ENCODE measurements around the gene CDC73. TPM values are rescaled to one million over a fixed set of nuclear protein-coding genes. Genes with fewer than 3 reads are reported as not detected.
A peak's percentile ranks its signal among the peaks of the same experiment; 100 is the strongest.

Gene CDC73
- total RNA-seq, 2 experiments from 2014 or later = 39.0 to 45.2 TPM

- CTCF ChIA-PET = interaction anchor here (0.6 kb wide), 1 partner anchor 48 kb away, joined by 3 read pairs; no protein-coding TSS in a partner anchor
- intact Hi-C loops (cut with micrococcal nuclease) = loop anchor here (1.0 to 5.0 kb wide), 3 partner anchors 17 to 298 kb away; partner anchors contain the start of genes CDC73, RGS2, RO60 and UCHL5
Observed at GRCh38 chr1:193104907-193105820, 16.7 kb upstream of the CDC73 start, which contains the start of gene GLRX2. Gene GLRX2 (minus strand): TSS chr1:193105414. CDS start chr1:193105382, 32 bp downstream.

GRCh38 chr1:193105821-193106177 is 16.0 kb upstream of the CDC73 start:
- CTCF ChIA-PET = interaction anchor here (0.7 kb wide), 1 partner anchor 302 kb away, joined by 3 read pairs; no protein-coding TSS in a partner anchor
- DNase-seq = no peak

More at GRCh38 chr1:193104907-193105820, 16.7 kb upstream of the CDC73 start, which contains the start of gene GLRX2:
- Mint-ChIP-seq H3K27me3 (ENCODE audit: low read depth) (no peaks in the 10 kb centered on the region), H3K9me3 (no peaks in the 10 kb centered on the region), H3K27ac (peak within 1 kb of the TSS; percentile 68), H3K36me3 (ENCODE audit: low read depth) (no peaks in the 10 kb centered on the region), H3K4me1 (ENCODE audit: low read depth) (peaks cover 19% of the 10 kb centered on the region), H3K4me3 (peak within 1 kb of the TSS; percentile 89)
- peak; percentile 60 for DNase-seq

DNA sequence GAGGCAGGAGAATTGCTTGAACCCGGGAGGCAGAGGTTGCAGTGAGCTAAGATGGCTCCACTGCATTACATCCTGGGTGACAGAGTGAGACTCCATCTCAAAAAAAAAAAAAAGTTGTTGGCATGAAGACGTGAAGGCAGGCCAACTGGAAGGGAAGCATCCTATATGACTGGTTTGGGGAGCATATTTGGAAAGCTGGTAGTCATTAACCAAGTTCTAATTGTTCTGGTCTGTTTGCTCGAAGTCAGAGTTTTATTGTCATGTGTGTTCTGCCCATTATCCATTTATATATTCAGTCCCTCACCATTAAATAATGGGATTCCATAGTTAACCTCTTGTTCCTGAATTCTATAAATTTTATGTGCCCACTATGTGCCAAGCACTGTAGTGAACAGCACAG is 13.4 kb upstream of the CDC73 start:
- H3K27ac Mint-ChIP-seq = no peak overlapping the region
- intact Hi-C loops (cut with micrococcal nuclease) = loop anchor here (5.0 kb wide), 1 partner anchor 301 kb away; the partner anchor contains the start of gene RGS2
- no peak overlapping the region for H3K4me3 Mint-ChIP-seq

More at GRCh38 chr1:193105821-193106177, 16.0 kb upstream of the CDC73 start:
- H3K27me3 Mint-ChIP-seq (ENCODE audit: low read depth) = no peaks in the 10 kb centered on the region
- no peaks in the 10 kb centered on the region for H3K36me3 Mint-ChIP-seq (ENCODE audit: low read depth)
- no peak overlapping the region for H3K27ac Mint-ChIP-seq
- peak overlapping the region; percentile 89 for H3K4me3 Mint-ChIP-seq
- intact Hi-C loops (cut with micrococcal nuclease) = loop anchor here (1.0 to 5.0 kb wide), 3 partner anchors 17 to 298 kb away; partner anchors contain the start of genes CDC73, RGS2, RO60 and UCHL5
- no peaks in the 10 kb centered on the region for H3K9me3 Mint-ChIP-seq
- H3K4me1 Mint-ChIP-seq (ENCODE audit: low read depth) = peaks cover 19% of the 10 kb centered on the region

DNA sequence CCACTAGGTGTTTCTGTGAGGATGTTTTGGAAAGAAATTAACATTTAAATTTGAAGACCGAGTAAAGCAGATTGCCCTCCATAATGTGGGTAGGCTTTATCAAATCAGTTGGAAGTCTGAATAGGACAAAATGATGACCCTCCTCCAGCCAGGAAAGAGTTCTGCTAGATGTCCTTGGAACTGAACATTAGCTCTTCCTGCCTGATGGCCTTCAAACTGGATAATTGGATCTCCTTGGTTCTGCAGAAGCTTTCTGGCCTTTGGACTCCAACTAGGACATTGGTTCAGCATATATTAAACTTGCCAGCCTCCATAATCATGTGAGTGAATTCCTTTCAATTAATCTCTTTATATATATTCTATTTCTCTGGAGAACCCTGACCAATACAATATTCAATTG is 12.2 kb upstream of the CDC73 start:
- Mint-ChIP-seq H3K4me3 (no peak overlapping the region), H3K27me3 (ENCODE audit: low read depth) (no peaks in the 10 kb centered on the region), H3K9me3 (no peaks in the 10 kb centered on the region), H3K36me3 (ENCODE audit: low read depth) (no peaks in the 10 kb centered on the region), H3K4me1 (ENCODE audit: low read depth) (peaks cover 5% of the 10 kb centered on the region), H3K27ac (no peak overlapping the region)
- CTCF ChIA-PET = interaction anchor here (0.7 to 1.2 kb wide), 2 partner anchors 11 to 19 kb away, joined by 3 to 5 read pairs; no protein-coding TSS in a partner anchor
- intact Hi-C loops (cut with micrococcal nuclease) = loop anchor here (5.0 kb wide), 1 partner anchor 302 kb away; the partner anchor contains the start of gene RGS2
- no peak for DNase-seq

More for the DNA sequence above, 13.4 kb upstream of the CDC73 start:
- H3K9me3 Mint-ChIP-seq = no peaks in the 10 kb centered on the region
- CTCF ChIA-PET = interaction anchor here (0.6 kb wide), 2 partner anchors 9 to 88 kb away, joined by 3 read pairs; no protein-coding TSS in a partner anchor
- H3K4me1 Mint-ChIP-seq (ENCODE audit: low read depth) = peaks cover 13% of the 10 kb centered on the region
- DNase-seq = no peak
- H3K36me3 Mint-ChIP-seq (ENCODE audit: low read depth) = no peaks in the 10 kb centered on the region
- H3K27me3 Mint-ChIP-seq (ENCODE audit: low read depth) = no peaks in the 10 kb centered on the region

DNA sequence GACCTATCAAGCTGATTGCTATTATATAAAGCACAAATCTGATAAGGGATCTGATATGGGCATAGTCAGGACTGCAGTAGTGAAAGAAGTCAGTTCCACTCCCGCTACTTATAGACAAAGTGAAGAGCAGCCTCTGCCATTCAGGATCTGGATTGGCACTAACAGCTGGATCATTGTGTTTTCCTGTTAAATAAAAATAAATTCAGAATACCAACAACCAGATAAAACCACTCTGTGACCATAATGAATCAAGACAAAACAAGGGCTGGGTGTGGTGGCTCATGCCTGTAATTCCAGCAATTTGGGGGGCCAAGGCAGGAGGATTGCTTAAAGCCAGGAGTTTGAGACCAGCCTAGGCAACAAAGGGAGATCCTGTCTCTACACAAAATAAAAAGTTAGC is 11.6 kb upstream of the CDC73 start:
- no peak for DNase-seq
- H3K9me3 Mint-ChIP-seq = no peaks in the 10 kb centered on the region
- H3K4me3 Mint-ChIP-seq = no peak overlapping the region
- CTCF ChIA-PET = interaction anchor here (1.2 kb wide), 1 partner anchor 11 kb away, joined by 5 read pairs; no protein-coding TSS in a partner anchor
- H3K36me3 Mint-ChIP-seq (ENCODE audit: low read depth) = no peaks in the 10 kb centered on the region
- no peak overlapping the region for H3K27ac Mint-ChIP-seq
- intact Hi-C loops (cut with micrococcal nuclease) = no loop called here
- peaks cover 4% of the 10 kb centered on the region for H3K4me1 Mint-ChIP-seq (ENCODE audit: low read depth)
- H3K27me3 Mint-ChIP-seq (ENCODE audit: low read depth) = no peaks in the 10 kb centered on the region

GRCh38 chr1:193110864-193111263 is 11.0 kb upstream of the CDC73 start:
- Mint-ChIP-seq H3K4me1 (ENCODE audit: low read depth) (no peaks in the 10 kb centered on the region), H3K27me3 (ENCODE audit: low read depth) (no peaks in the 10 kb centered on the region), H3K36me3 (ENCODE audit: low read depth) (no peaks in the 10 kb centered on the region), H3K9me3 (no peaks in the 10 kb centered on the region), H3K4me3 (no peak overlapping the region), H3K27ac (no peak overlapping the region)
- DNase-seq = no peak
- CTCF ChIA-PET = no interaction called here
- intact Hi-C loops (cut with micrococcal nuclease) = no loop called here

DNA sequence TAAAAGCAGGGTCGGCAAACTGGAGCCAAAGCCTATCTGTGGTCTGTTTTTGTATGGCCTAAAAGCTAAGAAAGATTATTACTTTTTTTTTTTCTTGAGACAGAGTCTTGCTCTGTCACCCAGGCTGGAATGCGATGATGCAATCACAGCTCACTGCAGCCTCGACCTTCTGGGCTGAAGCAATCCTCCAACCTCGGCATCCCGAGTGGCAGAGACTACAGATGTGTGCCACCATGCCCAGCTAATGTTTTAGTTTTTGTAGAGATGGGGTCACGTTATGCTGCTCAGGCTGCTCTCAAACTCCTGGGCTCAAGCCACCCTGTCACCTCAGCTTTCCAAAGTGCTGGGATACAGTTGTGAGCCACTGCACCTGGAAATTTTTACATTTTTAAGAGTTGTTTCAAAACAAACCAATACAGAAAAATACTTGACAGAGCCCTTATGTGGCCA is 10.2 kb upstream of the CDC73 start:
- no peak for DNase-seq
- CTCF ChIA-PET = interaction anchor here (0.6 kb wide), 1 partner anchor 10 kb away, joined by 3 read pairs; no protein-coding TSS in a partner anchor

GRCh38 chr1:193113258-193113991 is 8.4 kb upstream of the CDC73 start:
- CTCF ChIA-PET = interaction anchor here (0.6 to 0.8 kb wide), 3 partner anchors 28 to 306 kb away, joined by 3 to 4 read pairs (median 4); no protein-coding TSS in a partner anchor
- H3K36me3 Mint-ChIP-seq (ENCODE audit: low read depth) = no peaks in the 10 kb centered on the region
- no peak for DNase-seq
- H3K4me1 Mint-ChIP-seq (ENCODE audit: low read depth) = no peaks in the 10 kb centered on the region
- H3K9me3 Mint-ChIP-seq = no peaks in the 10 kb centered on the region
- no peak overlapping the region for H3K4me3 Mint-ChIP-seq
- no peaks in the 10 kb centered on the region for H3K27me3 Mint-ChIP-seq (ENCODE audit: low read depth)
- intact Hi-C loops (cut with micrococcal nuclease) = no loop called here
- no peak overlapping the region for H3K27ac Mint-ChIP-seq

More for the DNA sequence above, 10.2 kb upstream of the CDC73 start:
- no peaks in the 10 kb centered on the region for H3K27me3 Mint-ChIP-seq (ENCODE audit: low read depth)
- no peaks in the 10 kb centered on the region for H3K36me3 Mint-ChIP-seq (ENCODE audit: low read depth)
- H3K27ac Mint-ChIP-seq = no peak overlapping the region
- intact Hi-C loops (cut with micrococcal nuclease) = no loop called here
- H3K4me1 Mint-ChIP-seq (ENCODE audit: low read depth) = no peaks in the 10 kb centered on the region
- H3K4me3 Mint-ChIP-seq = no peak overlapping the region
- H3K9me3 Mint-ChIP-seq = no peaks in the 10 kb centered on the region

DNA sequence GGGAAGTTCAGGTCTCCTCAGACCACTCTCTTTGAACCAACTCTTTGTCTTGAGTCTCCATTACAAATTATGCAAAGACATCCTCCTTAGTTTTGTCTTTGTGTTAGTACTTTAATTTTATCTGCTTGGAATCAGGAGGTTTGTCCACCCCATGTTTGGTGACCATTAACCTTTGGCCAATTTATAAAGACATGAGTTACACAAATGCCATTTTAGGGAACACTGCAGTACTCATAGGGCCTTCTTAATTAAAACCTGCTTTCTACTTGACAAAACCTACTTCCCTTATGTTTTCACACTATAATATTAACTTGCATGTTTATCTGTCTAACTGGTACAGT is 7.9 kb upstream of the CDC73 start:
- H3K4me3 Mint-ChIP-seq = no peak overlapping the region
- no peaks in the 10 kb centered on the region for H3K36me3 Mint-ChIP-seq (ENCODE audit: low read depth)
- DNase-seq = no peak
- H3K27ac Mint-ChIP-seq = no peak overlapping the region
- CTCF ChIA-PET = no interaction called here
- intact Hi-C loops (cut with micrococcal nuclease) = no loop called here
- no peaks in the 10 kb centered on the region for H3K9me3 Mint-ChIP-seq
- H3K4me1 Mint-ChIP-seq (ENCODE audit: low read depth) = peaks cover 3% of the 10 kb centered on the region
- no peaks in the 10 kb centered on the region for H3K27me3 Mint-ChIP-seq (ENCODE audit: low read depth)

DNA sequence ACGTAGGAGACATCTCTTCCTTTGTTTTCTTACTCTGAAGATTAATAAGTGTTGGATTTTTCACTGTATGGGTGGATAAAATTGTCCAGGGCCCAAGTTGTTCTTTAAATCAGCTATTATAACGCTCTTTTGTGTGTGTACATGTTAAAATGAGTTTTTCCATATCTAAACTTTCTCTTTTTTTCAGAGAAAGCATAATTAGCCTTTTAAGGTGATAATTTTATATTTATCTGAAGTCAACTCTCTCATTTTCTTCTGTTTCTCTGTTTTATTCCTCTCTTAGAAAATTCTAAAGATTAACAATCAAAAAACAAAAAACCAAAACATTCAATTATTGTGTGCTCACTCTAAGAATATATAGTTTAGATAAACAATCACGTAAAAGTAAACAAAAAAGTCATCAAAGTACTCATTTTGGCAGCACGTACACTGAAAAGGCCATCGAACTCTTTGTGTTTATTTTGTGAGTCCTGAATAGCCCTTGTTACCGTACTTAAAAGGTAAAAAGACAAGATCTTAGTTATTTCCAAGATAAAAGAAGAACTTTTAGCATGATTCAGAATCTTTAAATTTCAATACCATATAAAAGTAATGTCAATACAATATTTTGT is 7.2 kb upstream of the CDC73 start:
- no peaks in the 10 kb centered on the region for H3K36me3 Mint-ChIP-seq (ENCODE audit: low read depth)
- H3K4me1 Mint-ChIP-seq (ENCODE audit: low read depth) = peaks cover 4% of the 10 kb centered on the region
- no peak for DNase-seq
- CTCF ChIA-PET = no interaction called here
- H3K27ac Mint-ChIP-seq = no peak overlapping the region
- no peak overlapping the region for H3K4me3 Mint-ChIP-seq
- intact Hi-C loops (cut with micrococcal nuclease) = no loop called here
- H3K27me3 Mint-ChIP-seq (ENCODE audit: low read depth) = no peaks in the 10 kb centered on the region
- H3K9me3 Mint-ChIP-seq = no peaks in the 10 kb centered on the region

DNA sequence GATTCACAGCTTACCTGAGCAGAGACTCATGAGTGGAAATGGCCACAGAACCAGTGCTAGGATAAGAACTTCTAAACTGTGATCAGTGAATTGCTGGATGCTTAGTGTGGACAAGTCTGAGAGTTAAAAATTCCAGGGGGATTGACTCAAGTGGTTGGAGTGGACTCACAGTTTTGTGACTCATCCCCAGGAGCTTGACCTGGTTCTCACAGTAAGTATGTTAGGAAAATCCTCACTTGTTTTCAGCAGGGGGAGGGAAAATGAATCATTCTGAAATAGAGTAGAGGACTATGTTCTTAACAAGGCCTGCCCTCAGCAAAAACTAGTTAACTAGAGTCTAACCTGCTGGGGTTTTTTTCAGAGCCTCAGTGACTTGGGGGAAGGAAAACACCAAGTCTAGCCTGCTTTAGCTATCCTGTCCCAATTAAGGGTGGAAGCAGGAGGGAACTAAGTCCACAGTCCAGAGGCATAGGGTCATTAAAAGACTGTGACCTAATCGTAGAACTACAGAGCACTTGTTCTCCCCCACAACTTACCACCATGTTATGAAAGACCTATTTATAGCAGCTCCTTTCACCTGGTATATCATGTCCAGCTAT is 6.1 kb upstream of the CDC73 start:
- Mint-ChIP-seq H3K4me1 (ENCODE audit: low read depth) (peaks cover 4% of the 10 kb centered on the region), H3K27ac (no peak overlapping the region), H3K4me3 (no peak overlapping the region), H3K27me3 (ENCODE audit: low read depth) (peaks cover 1% of the 10 kb centered on the region), H3K36me3 (ENCODE audit: low read depth) (no peaks in the 10 kb centered on the region), H3K9me3 (no peaks in the 10 kb centered on the region)
- intact Hi-C loops (cut with micrococcal nuclease) = no loop called here
- CTCF ChIA-PET = interaction anchor here (0.6 to 0.7 kb wide), 2 partner anchors 8 to 283 kb away, joined by 3 to 4 read pairs; no protein-coding TSS in a partner anchor
- no peak for DNase-seq

Data from activated naive CD4-positive, alpha-beta T cell treated with anti-CD3 and anti-CD28 coated beads for 36 hours (primary cell).